Fibroblast of villous mesenchyme (primary cell): ENCODE data around the gene ZP3. TPM values are rescaled to one million over a fixed set of nuclear protein-coding genes. Genes with fewer than 3 reads are reported as not detected.
"Not testable (repeated sequence)": the region's sequence is repeated elsewhere in the genome, so short reads cannot be mapped to it uniquely, and the experiment has no call there.

Experiments used
- DNase-seq: peaks from one replicate; pipeline ENCODE4 v3.0.0-alpha.2; 2010; ENCODE audit warnings: low read depth
- H3K4me3 ChIP-seq: 2 replicates; pipeline ENCODE4 v1.5.1; 2011; ENCODE audit warnings: low read depth, mild to moderate bottlenecking, low read length
- total RNA-seq: library from RNA; depleted of rRNA; stranded (reverse); fragments of >200 nt; gene quantifications from 2 replicates; pipeline ENCODE4 v1.2.3, GENCODE V29; 2012
- TF ChIP-seq, protein P1 (sequence below): IDR thresholded peaks from 2 replicates; pipeline ENCODE4 v1.5.1; 2012; ENCODE audit warnings: low read depth, mild to moderate bottlenecking, low read length; ENCODE audit not compliant: insufficient read depth

The ZP3 gene
- total RNA-seq, 1 donor = 0.86 TPM

DNA sequence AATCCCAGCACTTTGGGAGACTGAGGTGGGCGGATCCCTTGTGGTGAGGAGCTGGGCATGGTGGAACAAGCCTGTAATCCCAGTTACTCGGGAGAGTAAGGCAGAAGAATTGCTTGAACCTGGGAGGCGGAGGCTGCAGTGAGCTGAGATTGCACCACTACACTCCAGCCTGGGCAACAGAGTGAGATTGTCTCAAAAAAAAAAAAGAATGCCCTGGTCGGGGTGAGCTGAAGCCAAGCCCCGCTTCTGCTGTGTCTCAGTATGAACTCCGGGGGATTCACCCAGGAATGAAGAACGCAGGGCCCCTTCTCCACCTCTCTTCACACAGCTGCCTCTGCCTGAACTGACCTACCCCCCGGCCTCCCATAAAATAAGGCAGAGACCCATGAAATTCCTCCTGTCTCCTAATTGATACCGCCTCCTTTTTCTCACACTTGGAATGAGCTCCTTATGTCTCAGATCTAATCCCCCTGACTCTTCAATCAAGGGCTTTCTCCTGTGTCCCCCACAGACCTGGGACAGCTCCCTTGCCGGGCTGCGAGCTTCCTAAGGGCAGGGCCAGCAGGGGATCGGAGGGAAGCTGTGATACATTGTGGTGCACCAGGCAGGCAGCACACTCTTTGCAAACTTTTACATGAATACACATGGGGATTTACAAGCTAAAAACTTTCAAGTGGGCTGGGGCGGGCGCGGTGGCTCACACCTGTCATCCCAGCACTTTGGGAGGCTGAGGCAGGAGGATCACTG is 911 bp upstream of the ZP3 start:
- no peak overlapping the region for H3K4me3 ChIP-seq
- TF ChIP-seq, protein P1, sequence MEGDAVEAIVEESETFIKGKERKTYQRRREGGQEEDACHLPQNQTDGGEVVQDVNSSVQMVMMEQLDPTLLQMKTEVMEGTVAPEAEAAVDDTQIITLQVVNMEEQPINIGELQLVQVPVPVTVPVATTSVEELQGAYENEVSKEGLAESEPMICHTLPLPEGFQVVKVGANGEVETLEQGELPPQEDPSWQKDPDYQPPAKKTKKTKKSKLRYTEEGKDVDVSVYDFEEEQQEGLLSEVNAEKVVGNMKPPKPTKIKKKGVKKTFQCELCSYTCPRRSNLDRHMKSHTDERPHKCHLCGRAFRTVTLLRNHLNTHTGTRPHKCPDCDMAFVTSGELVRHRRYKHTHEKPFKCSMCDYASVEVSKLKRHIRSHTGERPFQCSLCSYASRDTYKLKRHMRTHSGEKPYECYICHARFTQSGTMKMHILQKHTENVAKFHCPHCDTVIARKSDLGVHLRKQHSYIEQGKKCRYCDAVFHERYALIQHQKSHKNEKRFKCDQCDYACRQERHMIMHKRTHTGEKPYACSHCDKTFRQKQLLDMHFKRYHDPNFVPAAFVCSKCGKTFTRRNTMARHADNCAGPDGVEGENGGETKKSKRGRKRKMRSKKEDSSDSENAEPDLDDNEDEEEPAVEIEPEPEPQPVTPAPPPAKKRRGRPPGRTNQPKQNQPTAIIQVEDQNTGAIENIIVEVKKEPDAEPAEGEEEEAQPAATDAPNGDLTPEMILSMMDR = no peak
- DNase-seq = peak; percentile 25

DNA sequence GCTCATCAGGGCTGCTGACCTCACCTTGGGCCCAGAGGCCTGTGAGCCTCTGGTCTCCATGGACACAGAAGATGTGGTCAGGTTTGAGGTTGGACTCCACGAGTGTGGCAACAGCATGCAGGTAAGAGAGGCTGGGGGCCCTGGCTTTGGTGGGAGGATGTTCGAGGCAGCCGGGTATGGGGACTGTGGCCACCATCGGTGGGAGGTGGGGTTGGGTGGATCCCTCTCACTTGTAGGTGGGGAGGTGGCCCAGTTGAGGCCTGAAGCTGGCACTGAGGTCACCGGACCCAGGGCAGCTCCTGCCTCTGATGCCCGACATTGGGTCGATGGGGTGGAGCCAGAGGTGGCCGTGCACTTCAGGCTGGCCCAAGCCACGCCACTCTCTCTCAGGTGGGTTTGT is 406 bp downstream of the ZP3 start:
- DNase-seq = no peak
- TF ChIP-seq, protein P1 = no peak
- no peak overlapping the region for H3K4me3 ChIP-seq

DNA sequence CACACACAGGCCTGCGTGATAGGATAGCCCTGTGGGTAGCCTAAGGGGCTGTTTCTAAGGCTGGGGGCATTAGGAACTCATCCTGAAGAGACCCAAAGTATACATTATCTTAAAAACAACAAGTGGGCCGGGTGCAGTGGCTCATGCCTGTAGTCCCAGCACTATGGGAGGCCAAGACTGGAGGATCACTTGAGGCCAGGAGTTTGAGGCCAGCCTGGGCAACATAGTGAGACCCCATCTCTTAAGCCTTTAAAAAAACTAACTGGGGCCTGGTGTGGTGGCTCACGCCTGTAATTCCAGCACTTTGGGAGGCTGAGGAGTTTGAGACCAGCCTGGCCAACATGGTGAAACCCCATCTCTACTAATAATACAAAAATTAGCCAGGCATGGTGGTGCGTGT is 808 bp downstream of the ZP3 start:
- not testable (repeated sequence) for DNase-seq

DNA sequence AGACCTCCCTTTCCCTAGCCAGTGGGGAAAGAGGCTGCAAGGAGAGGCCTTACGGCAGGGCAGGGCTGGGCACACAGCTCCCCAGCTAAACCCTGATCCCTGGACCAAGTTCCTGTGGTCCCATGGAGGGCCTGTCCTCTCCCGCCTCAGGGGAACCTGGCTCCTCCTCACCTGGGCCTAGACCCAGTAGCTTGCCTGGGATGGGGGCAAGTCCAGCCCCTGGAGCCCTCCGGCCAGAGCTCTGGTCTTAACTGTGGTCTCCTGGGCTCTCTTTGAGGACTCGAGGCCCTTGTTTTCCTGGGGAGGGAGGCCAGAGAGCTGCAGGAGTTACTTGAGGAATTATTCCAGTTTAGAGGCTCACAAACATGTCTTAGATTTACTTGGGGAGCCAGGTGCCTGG is 1.5 kb downstream of the ZP3 start:
- H3K4me3 ChIP-seq = no peak overlapping the region
- no peak for DNase-seq
- TF ChIP-seq, protein P1 = no peak

More for the DNA sequence above, 808 bp downstream of the ZP3 start:
- not testable (repeated sequence) for H3K4me3 ChIP-seq

DNA sequence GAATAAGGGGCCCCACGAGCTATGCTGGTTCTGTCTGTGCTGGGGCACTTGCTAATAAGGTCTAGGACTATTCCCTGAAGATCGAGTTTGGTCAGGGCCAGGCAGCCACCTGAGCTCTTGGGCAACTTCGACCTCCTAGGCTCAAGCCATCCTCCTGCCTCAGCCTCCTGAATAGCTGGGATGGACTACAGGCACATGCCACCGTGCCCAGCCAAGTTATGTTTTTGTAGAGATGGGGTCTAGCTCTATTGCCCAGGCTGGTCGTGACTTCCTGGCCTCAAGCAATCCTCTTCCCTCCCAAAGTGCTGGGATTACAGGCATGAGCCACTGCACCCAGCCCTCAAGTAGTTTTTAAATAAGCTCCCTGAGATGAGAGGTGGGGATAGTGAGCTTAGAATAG is 2.9 kb downstream of the ZP3 start:
- DNase-seq = no peak
- TF ChIP-seq, protein P1 = no peak

DNA sequence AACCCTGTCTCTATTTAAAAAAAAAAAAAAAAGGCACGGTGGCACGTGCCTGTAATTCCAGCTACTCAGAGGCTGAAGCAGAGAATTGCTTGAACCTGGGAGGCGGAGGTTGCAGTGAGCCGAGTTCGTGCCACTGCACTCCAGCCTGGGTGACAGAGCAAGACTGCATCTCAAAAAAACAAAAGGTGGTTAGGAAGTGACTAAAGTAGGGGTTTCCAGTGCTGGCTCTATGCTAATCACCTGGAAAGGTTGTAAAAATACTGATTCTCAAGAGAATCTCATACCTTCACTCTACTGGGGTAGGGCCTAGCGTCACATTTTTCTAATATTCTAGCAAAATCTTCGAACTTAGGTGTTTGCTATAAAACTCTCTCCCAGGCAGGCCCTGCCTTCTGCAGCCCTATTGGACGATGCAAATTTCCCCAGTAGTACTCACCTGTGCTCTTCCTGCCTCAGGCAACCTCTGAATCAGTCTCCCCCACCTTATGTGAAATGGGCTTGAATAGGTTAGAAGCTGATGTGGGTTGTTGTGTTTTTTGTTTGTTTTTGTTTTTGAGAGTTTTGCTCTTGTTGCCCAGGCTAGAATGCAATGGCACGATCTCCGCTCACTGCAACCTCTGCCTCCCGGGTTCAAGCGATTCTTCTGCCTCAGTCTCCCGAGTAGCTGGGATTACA is 3.5 kb downstream of the ZP3 start:
- no peak overlapping the region for H3K4me3 ChIP-seq
- no peak for DNase-seq
- TF ChIP-seq, protein P1 = no peak

More for the DNA sequence above, 2.9 kb downstream of the ZP3 start:
- no peak overlapping the region for H3K4me3 ChIP-seq
